Measurements from ENCODE around the gene MINK1. TPM values are rescaled to one million over a fixed set of nuclear protein-coding genes. Genes with fewer than 3 reads are reported as not detected.
A peak's percentile ranks its signal among the peaks of the same experiment; 100 is the strongest.

Gene MINK1
- total RNA-seq, 1 donor from 2014 or later = 65.3 TPM

DNA sequence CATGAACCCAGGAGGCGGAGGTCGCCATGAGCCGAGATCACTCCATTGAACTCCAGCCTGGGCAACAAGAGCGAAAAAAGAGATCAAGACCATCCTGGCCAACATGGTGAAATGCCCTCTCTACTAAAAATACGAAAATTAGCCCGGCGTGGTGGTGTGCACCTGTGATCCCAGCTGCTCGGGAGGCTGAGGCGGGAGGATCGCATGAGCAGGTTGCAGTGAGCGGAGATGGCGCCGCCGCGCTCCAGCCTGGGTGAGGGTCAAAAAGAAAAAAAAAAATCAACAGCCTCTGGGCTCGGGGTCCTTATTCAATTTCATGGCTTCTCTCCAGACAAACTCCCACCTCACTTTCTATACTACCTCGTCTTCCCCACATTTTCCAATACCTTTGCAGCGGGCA, 95.7 kb downstream of the MINK1 start:
- H3K36me3 Mint-ChIP-seq (ENCODE audit: low read depth) = no peaks in the 10 kb centered on the region
- no peak overlapping the region for H3K4me3 Mint-ChIP-seq
- CTCF ChIA-PET = interaction anchor here (1.1 kb wide), 1 partner anchor 11 kb away, joined by 3 read pairs; the partner anchor contains the start of genes RNF167 and SLC25A11
- peaks cover 10% of the 10 kb centered on the region for H3K27me3 Mint-ChIP-seq
- intact Hi-C loops (cut with micrococcal nuclease) = no loop called here
- ATAC-seq (ENCODE audit: low read depth) (no peak), DNase-seq (no peak)
- H3K9me3 Mint-ChIP-seq = no peaks in the 10 kb centered on the region
- POLR2A ChIA-PET = interaction anchor here (0.6 kb wide), 1 partner anchor 740 kb away, joined by 3 read pairs; no protein-coding TSS in a partner anchor
- peaks cover 22% of the 10 kb centered on the region for H3K4me1 Mint-ChIP-seq
- TF ChIP-seq, protein P1, sequence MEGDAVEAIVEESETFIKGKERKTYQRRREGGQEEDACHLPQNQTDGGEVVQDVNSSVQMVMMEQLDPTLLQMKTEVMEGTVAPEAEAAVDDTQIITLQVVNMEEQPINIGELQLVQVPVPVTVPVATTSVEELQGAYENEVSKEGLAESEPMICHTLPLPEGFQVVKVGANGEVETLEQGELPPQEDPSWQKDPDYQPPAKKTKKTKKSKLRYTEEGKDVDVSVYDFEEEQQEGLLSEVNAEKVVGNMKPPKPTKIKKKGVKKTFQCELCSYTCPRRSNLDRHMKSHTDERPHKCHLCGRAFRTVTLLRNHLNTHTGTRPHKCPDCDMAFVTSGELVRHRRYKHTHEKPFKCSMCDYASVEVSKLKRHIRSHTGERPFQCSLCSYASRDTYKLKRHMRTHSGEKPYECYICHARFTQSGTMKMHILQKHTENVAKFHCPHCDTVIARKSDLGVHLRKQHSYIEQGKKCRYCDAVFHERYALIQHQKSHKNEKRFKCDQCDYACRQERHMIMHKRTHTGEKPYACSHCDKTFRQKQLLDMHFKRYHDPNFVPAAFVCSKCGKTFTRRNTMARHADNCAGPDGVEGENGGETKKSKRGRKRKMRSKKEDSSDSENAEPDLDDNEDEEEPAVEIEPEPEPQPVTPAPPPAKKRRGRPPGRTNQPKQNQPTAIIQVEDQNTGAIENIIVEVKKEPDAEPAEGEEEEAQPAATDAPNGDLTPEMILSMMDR (IDR thresholded peaks at IDR 0.05) = no peak
- H3K27ac Mint-ChIP-seq = no peak overlapping the region

DNA sequence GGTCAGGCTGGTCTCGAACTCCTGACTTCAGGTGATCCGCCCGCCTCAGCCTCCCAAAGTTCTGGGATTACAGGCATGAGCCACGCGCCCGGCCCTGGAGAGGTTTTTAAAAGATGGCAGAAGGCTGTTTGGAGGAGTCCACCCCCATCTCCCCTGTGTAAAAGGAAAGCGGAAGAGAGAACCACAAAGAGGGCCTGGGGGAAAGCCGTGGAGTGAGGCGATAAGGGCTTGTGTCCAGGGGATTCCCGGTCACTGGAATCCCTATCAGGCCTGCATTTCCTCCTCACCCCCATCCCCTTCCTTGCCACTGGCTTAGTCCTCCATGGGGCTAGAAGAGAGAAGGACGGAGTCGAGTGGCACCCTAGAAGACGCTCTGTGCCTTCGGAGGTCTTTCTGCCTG, 98.8 kb downstream of the MINK1 start, which contains the start of gene GP1BA:
Gene GP1BA (plus strand): TSS at position 315 of the 400 bp plus-strand sequence. CDS start 328 bp downstream, outside the sequence.
- TF ChIP-seq, protein P1 (IDR thresholded peaks at IDR 0.05) = no peak
- H3K27me3 Mint-ChIP-seq = peaks cover 15% of the 10 kb centered on the region
- ATAC-seq (ENCODE audit: low read depth) = peak; percentile 49
- peak within 1 kb of the TSS; percentile 24 for H3K4me3 Mint-ChIP-seq
- ChIA-PET POLR2A (interaction anchor here (0.6 to 1.7 kb wide), 7 partner anchors 12 to 104 kb away, joined by 3 to 9 read pairs (median 7); partner anchors contain the start of genes PFN1 and SPAG7), CTCF (no interaction called here)
- peaks cover 33% of the 10 kb centered on the region for H3K4me1 Mint-ChIP-seq
- no peak within 1 kb of the TSS for H3K27ac Mint-ChIP-seq
- no peaks in the 10 kb centered on the region for H3K9me3 Mint-ChIP-seq
- peaks cover 7% of the 10 kb centered on the region for H3K36me3 Mint-ChIP-seq (ENCODE audit: low read depth)
- intact Hi-C loops (cut with micrococcal nuclease) = loop anchor here (5.0 kb wide), 1 partner anchor 35 kb away; the partner anchor contains the start of gene SPAG7
- no peak for DNase-seq

DNA sequence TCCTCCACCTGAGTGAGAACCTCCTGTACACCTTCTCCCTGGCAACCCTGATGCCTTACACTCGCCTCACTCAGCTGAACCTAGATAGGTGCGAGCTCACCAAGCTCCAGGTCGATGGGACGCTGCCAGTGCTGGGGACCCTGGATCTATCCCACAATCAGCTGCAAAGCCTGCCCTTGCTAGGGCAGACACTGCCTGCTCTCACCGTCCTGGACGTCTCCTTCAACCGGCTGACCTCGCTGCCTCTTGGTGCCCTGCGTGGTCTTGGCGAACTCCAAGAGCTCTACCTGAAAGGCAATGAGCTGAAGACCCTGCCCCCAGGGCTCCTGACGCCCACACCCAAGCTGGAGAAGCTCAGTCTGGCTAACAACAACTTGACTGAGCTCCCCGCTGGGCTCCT, 99.6 kb downstream of the MINK1 start:
- TF ChIP-seq, protein P1 (IDR thresholded peaks at IDR 0.05) = no peak
- ChIA-PET CTCF (no interaction called here), POLR2A (interaction anchor here (1.1 to 1.7 kb wide), 5 partner anchors 12 to 84 kb away, joined by 3 to 9 read pairs (median 5); partner anchors contain the start of genes C17orf107, PFN1 and SPAG7)
- Mint-ChIP-seq H3K4me3 (no peak overlapping the region), H3K27me3 (peaks cover 15% of the 10 kb centered on the region), H3K36me3 (ENCODE audit: low read depth) (peaks cover 15% of the 10 kb centered on the region), H3K9me3 (no peaks in the 10 kb centered on the region), H3K27ac (no peak overlapping the region), H3K4me1 (peaks cover 35% of the 10 kb centered on the region)
- intact Hi-C loops (cut with micrococcal nuclease) = loop anchor here (5.0 kb wide), 1 partner anchor 35 kb away; the partner anchor contains the start of gene SPAG7
- DNase-seq (no peak), ATAC-seq (ENCODE audit: low read depth) (no peak)

DNA sequence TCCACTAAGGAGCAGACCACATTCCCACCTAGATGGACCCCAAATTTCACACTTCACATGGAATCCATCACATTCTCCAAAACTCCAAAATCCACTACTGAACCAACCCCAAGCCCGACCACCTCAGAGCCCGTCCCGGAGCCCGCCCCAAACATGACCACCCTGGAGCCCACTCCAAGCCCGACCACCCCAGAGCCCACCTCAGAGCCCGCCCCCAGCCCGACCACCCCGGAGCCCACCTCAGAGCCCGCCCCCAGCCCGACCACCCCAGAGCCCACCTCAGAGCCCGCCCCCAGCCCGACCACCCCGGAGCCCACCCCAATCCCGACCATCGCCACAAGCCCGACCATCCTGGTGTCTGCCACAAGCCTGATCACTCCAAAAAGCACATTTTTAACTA, 100.5 kb downstream of the MINK1 start:
- ChIA-PET POLR2A (interaction anchor here (0.6 to 1.2 kb wide), 3 partner anchors 15 to 833 kb away, joined by 4 to 6 read pairs (median 4); partner anchors contain the start of gene PFN1), CTCF (no interaction called here)
- Mint-ChIP-seq H3K4me3 (no peak overlapping the region), H3K9me3 (no peaks in the 10 kb centered on the region), H3K4me1 (peaks cover 41% of the 10 kb centered on the region), H3K27me3 (peaks cover 15% of the 10 kb centered on the region), H3K36me3 (ENCODE audit: low read depth) (peaks cover 22% of the 10 kb centered on the region), H3K27ac (no peak overlapping the region)
- DNase-seq (no peak), ATAC-seq (ENCODE audit: low read depth) (no peak)
- intact Hi-C loops (cut with micrococcal nuclease) = loop anchor here (5.0 kb wide), 1 partner anchor 34 kb away; the partner anchor contains the start of gene SPAG7
- TF ChIP-seq, protein P1 (IDR thresholded peaks at IDR 0.05) = no peak

DNA sequence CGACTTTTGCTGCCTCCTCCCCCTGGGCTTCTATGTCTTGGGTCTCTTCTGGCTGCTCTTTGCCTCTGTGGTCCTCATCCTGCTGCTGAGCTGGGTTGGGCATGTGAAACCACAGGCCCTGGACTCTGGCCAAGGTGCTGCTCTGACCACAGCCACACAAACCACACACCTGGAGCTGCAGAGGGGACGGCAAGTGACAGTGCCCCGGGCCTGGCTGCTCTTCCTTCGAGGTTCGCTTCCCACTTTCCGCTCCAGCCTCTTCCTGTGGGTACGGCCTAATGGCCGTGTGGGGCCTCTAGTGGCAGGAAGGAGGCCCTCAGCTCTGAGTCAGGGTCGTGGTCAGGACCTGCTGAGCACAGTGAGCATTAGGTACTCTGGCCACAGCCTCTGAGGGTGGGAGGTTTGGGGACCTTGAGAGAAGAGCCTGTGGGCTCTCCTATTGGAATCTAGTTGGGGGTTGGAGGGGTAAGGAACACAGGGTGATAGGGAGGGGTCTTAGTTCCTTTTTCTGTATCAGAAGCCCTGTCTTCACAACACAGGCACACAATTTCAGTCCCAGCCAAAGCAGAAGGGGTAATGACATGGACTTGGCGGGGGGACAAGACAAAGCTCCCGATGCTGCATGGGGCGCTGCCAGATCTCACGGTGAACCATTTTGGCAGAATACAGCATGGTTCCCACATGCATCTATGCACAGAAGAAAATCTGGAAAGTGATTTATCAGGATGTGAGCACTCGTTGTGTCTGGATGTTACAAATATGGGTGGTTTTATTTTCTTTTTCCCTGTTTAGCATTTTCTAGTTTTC, 101.2 kb downstream of the MINK1 start:
- intact Hi-C loops (cut with micrococcal nuclease) = loop anchor here (5.0 kb wide), 1 partner anchor 33 kb away; the partner anchor contains the start of gene SPAG7
- ChIA-PET CTCF (no interaction called here), POLR2A (interaction anchor here (0.6 to 1.2 kb wide), 3 partner anchors 14 to 834 kb away, joined by 4 to 6 read pairs (median 4); partner anchors contain the start of gene PFN1)
- Mint-ChIP-seq H3K27ac (no peak overlapping the region), H3K9me3 (no peaks in the 10 kb centered on the region), H3K36me3 (ENCODE audit: low read depth) (peaks cover 28% of the 10 kb centered on the region), H3K4me3 (no peak overlapping the region), H3K4me1 (peaks cover 48% of the 10 kb centered on the region), H3K27me3 (peaks cover 15% of the 10 kb centered on the region)
- TF ChIP-seq, protein P1 (IDR thresholded peaks at IDR 0.05) = no peak
- DNase-seq (no peak), ATAC-seq (ENCODE audit: low read depth) (peak; percentile 21)
